ENCODE data around the gene NXPH1. TPM values are rescaled to one million over a fixed set of nuclear protein-coding genes. Genes with fewer than 3 reads are reported as not detected.

The NXPH1 gene
- total RNA-seq, 3 donors from 2014 or later (not counting 1 experiment from before 2014, with no cell fraction given): not detected

DNA sequence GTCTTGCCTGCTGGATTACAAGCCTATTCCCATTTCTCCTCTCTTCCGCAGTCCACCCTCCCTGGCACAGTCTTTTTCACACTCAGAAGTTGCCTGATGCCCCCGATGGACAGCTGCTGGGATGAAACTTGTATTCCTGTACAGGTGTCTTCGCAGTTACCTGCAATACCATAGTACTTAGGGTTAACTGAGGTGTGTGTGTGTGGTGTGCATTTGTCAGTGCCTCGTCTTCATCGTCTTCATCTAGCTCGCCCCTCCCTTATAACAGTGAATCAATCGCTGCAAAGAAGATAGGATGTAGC, 11.0 kb downstream of the NXPH1 start:
- Histone ChIP-seq H3K27me3 (ENCODE audit: control insufficient read depth, insufficient read depth, low read length) (peaks cover 48% of the 10 kb centered on the region), H3K4me3 (ENCODE audit: low read length) (no peak overlapping the region), H3K27ac (ENCODE audit: low read length) (no peak overlapping the region), H3K9me3 (ENCODE audit: control insufficient read depth, insufficient read depth, low read length) (peaks cover 13% of the 10 kb centered on the region), H3K36me3 (ENCODE audit: control insufficient read depth, insufficient read depth, low read length) (no peaks in the 10 kb centered on the region), H3K4me1 (ENCODE audit: control insufficient read depth, insufficient read depth, low read length) (peaks cover 10% of the 10 kb centered on the region)
- intact Hi-C loops (cut with micrococcal nuclease): no loop called here
- no peak overlapping the region for H3K27ac Mint-ChIP-seq
- DNase-seq (no peak), ATAC-seq (no peak)
- H3K9me3 Mint-ChIP-seq: peaks cover 2 to 5% of the 10 kb centered on the region in 2 donors
- TF ChIP-seq, protein P1, sequence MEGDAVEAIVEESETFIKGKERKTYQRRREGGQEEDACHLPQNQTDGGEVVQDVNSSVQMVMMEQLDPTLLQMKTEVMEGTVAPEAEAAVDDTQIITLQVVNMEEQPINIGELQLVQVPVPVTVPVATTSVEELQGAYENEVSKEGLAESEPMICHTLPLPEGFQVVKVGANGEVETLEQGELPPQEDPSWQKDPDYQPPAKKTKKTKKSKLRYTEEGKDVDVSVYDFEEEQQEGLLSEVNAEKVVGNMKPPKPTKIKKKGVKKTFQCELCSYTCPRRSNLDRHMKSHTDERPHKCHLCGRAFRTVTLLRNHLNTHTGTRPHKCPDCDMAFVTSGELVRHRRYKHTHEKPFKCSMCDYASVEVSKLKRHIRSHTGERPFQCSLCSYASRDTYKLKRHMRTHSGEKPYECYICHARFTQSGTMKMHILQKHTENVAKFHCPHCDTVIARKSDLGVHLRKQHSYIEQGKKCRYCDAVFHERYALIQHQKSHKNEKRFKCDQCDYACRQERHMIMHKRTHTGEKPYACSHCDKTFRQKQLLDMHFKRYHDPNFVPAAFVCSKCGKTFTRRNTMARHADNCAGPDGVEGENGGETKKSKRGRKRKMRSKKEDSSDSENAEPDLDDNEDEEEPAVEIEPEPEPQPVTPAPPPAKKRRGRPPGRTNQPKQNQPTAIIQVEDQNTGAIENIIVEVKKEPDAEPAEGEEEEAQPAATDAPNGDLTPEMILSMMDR (IDR thresholded peaks at IDR 0.05): no peak
- peaks cover 5 to 19% of the 10 kb centered on the region in 2 donors for H3K4me1 Mint-ChIP-seq
- WGBS (ENCODE audit: insufficient coverage): 37% methylated on average over 3 of the region's 7 CpGs
- peaks cover 49 to 78% of the 10 kb centered on the region in 2 donors for H3K27me3 Mint-ChIP-seq (ENCODE audit: low read depth in 2 of 2)
- H3K4me3 Mint-ChIP-seq: no peak overlapping the region
- peaks cover 11% of the 10 kb centered on the region for H3K36me3 Mint-ChIP-seq

DNA sequence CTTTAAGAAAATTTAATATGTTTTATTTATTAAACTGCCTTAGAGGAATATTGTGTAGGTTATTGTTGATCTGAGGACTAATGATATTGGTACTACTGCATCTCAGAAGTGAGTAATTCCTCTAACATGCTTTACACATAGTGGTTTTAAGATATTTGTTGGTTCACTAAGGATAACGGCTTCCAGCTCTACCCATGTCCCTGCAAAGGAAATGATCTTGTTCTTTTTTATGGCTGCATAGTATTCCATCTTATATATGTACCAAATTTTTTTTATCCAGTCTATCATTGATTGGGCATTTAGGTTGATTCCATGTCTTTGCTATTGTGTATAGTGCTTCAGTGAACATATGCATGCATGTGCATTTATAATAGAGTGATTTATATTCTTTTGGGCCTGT, 20.1 kb downstream of the NXPH1 start:
- ATAC-seq: no peak
- no CpG with 5 or more reads among the region's 1 CpG for WGBS (ENCODE audit: insufficient coverage)

DNA sequence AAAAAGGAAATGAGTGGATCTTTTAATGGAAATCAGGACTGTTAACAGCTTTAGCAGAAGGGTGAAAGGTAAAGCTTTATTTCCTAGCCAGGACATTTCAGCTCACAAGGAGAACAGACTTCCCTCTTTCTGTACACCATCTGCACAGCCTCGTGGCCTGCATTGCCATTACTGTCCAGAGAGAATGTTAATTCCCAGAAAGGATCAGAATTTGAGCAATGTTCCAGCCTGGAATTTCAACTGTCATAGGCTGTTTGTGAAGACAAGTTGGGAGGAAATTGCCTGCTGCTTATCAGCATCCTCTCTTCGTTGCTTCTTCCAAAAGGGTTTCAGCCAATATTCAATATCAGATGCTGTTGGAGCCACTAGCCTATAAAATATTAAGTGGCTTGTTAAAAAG, 22.0 kb downstream of the NXPH1 start:
- intact Hi-C loops (cut with micrococcal nuclease): no loop called here
- WGBS (ENCODE audit: insufficient coverage): 42% methylated on average over 2 of the region's 2 CpGs
- TF ChIP-seq, protein P1 (IDR thresholded peaks at IDR 0.05): no peak

More for the DNA sequence above, 20.1 kb downstream of the NXPH1 start:
- H3K27me3 ChIP-seq (ENCODE audit: control insufficient read depth, insufficient read depth, low read length): no peaks in the 10 kb centered on the region
- no peak overlapping the region for H3K27ac ChIP-seq (ENCODE audit: low read length)
- Mint-ChIP-seq H3K4me3 (no peak overlapping the region), H3K9me3 (peaks cover 0 to 6% of the 10 kb centered on the region in 2 donors), H3K27me3 (ENCODE audit: low read depth in 2 of 2) (no peaks in the 10 kb centered on the region), H3K27ac (no peak overlapping the region), H3K36me3 (no peaks in the 10 kb centered on the region), H3K4me1 (no peaks in the 10 kb centered on the region)
- TF ChIP-seq, protein P1 (IDR thresholded peaks at IDR 0.05): no peak
- intact Hi-C loops (cut with micrococcal nuclease): no loop called here
- H3K4me3 ChIP-seq (ENCODE audit: low read length): no peak overlapping the region
- H3K4me1 ChIP-seq (ENCODE audit: control insufficient read depth, insufficient read depth, low read length): no peaks in the 10 kb centered on the region
- H3K36me3 ChIP-seq (ENCODE audit: control insufficient read depth, insufficient read depth, low read length): no peaks in the 10 kb centered on the region
- no peak for DNase-seq
- H3K9me3 ChIP-seq (ENCODE audit: control insufficient read depth, insufficient read depth, low read length): no peaks in the 10 kb centered on the region

DNA sequence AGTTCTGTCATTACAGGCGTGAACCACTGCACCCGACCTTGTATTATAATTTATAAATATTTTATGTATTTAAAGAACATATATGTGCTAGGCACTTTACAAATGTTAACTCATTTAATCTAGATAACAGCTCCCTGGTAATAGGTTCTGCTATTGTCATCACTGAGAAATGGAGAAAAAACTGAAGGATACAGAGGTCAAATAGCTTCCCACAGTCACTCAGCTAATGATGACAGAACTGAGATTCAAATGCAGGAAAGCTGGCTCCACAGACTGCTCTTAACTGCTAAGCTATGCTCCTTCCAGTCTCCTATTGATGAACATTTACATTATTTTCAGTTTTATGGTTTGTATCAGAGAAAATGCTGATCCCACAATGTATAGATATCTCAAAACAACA, 28.9 kb downstream of the NXPH1 start:
- peaks cover 0 to 2% of the 10 kb centered on the region in 2 donors for H3K27me3 Mint-ChIP-seq (ENCODE audit: low read depth in 2 of 2)
- no peaks in the 10 kb centered on the region for H3K27me3 ChIP-seq (ENCODE audit: control insufficient read depth, insufficient read depth, low read length)
- peaks cover 6 to 8% of the 10 kb centered on the region in 2 donors for H3K9me3 Mint-ChIP-seq
- H3K27ac ChIP-seq (ENCODE audit: low read length): no peak overlapping the region
- no peaks in the 10 kb centered on the region for H3K9me3 ChIP-seq (ENCODE audit: control insufficient read depth, insufficient read depth, low read length)
- H3K36me3 Mint-ChIP-seq: no peaks in the 10 kb centered on the region
- H3K4me3 ChIP-seq (ENCODE audit: low read length): no peak overlapping the region
- no CpG with 5 or more reads among the region's 2 CpGs for WGBS (ENCODE audit: insufficient coverage)
- no peaks in the 10 kb centered on the region for H3K4me1 Mint-ChIP-seq
- no peaks in the 10 kb centered on the region for H3K36me3 ChIP-seq (ENCODE audit: control insufficient read depth, insufficient read depth, low read length)
- no peak overlapping the region for H3K27ac Mint-ChIP-seq
- TF ChIP-seq, protein P1 (IDR thresholded peaks at IDR 0.05): no peak
- H3K4me3 Mint-ChIP-seq: no peak overlapping the region
- H3K4me1 ChIP-seq (ENCODE audit: control insufficient read depth, insufficient read depth, low read length): no peaks in the 10 kb centered on the region
- intact Hi-C loops (cut with micrococcal nuclease): no loop called here
- DNase-seq: no peak
- no peak for ATAC-seq

More for the DNA sequence above, 22.0 kb downstream of the NXPH1 start:
- no peak for DNase-seq
- H3K4me1 Mint-ChIP-seq: no peaks in the 10 kb centered on the region
- H3K27ac Mint-ChIP-seq: no peak overlapping the region
- no peak overlapping the region for H3K4me3 ChIP-seq (ENCODE audit: low read length)
- H3K9me3 Mint-ChIP-seq: peaks cover 2 to 6% of the 10 kb centered on the region in 2 donors
- no peaks in the 10 kb centered on the region for H3K36me3 Mint-ChIP-seq
- no peak overlapping the region for H3K4me3 Mint-ChIP-seq
- no peaks in the 10 kb centered on the region for H3K36me3 ChIP-seq (ENCODE audit: control insufficient read depth, insufficient read depth, low read length)
- H3K4me1 ChIP-seq (ENCODE audit: control insufficient read depth, insufficient read depth, low read length): no peaks in the 10 kb centered on the region
- no peaks in the 10 kb centered on the region for H3K9me3 ChIP-seq (ENCODE audit: control insufficient read depth, insufficient read depth, low read length)
- no peaks in the 10 kb centered on the region for H3K27me3 Mint-ChIP-seq (ENCODE audit: low read depth in 2 of 2)
- ATAC-seq: no peak
- H3K27me3 ChIP-seq (ENCODE audit: control insufficient read depth, insufficient read depth, low read length): no peaks in the 10 kb centered on the region
- no peak overlapping the region for H3K27ac ChIP-seq (ENCODE audit: low read length)

All from natural killer cell (primary cell).